Karpas-422 (cell line): ENCODE results near the gene TBATA. TPM values are rescaled to one million over a fixed set of nuclear protein-coding genes. Genes with fewer than 3 reads are reported as not detected.

Experiments
- DNase-seq: peaks from one replicate; pipeline ENCODE4 v3.0.0-alpha.2; 2015
- H2AFZ ChIP-seq: fragments of 200-600 bp; sonication (generic); 2 replicates; pipeline ENCODE4 v1.6.1; 2014; ENCODE audit warnings: antibody characterized with exemption, low read length, mixed read lengths
- H3K27ac ChIP-seq: fragments of 200-600 bp; sonication (generic); 2 replicates; pipeline ENCODE4 v1.5.1; 2014; ENCODE audit warnings: mild to moderate bottlenecking, low read length, moderate library complexity
- H3K27me3 ChIP-seq: fragments of 200-600 bp; sonication (generic); 2 replicates; pipeline ENCODE4 v1.6.1; 2014; ENCODE audit warnings: low read length, mixed read lengths
- H3K36me3 ChIP-seq: fragments of 200-600 bp; sonication (generic); 2 replicates; pipeline ENCODE4 v1.6.1; 2014; ENCODE audit warnings: low read length, mixed read lengths; ENCODE audit not compliant: insufficient read depth
- H3K4me1 ChIP-seq: fragments of 200-600 bp; sonication (generic); 2 replicates; pipeline ENCODE4 v1.6.1; 2014; ENCODE audit warnings: mild to moderate bottlenecking, low read length, mixed read lengths
- H3K4me2 ChIP-seq: fragments of 200-600 bp; sonication (generic); 2 replicates; pipeline ENCODE4 v1.6.1; 2014; ENCODE audit warnings: low read length, low read depth, mild to moderate bottlenecking; ENCODE audit not compliant: poor library complexity, severe bottlenecking
- H3K4me3 ChIP-seq: fragments of 200-600 bp; sonication (generic); 2 replicates; pipeline ENCODE4 v1.5.1; 2014; ENCODE audit warnings: mild to moderate bottlenecking, antibody characterized with exemption, low read length, mixed read lengths
- H3K79me2 ChIP-seq: fragments of 200-600 bp; sonication (generic); 2 replicates; pipeline ENCODE4 v1.6.1; 2014; ENCODE audit warnings: mild to moderate bottlenecking, low read length, mixed read lengths
- H3K9ac ChIP-seq: fragments of 200-600 bp; sonication (generic); 2 replicates; pipeline ENCODE4 v1.6.0; 2014; ENCODE audit warnings: low read length
- H3K9me2 ChIP-seq: fragments of 200-600 bp; sonication (generic), shearing (Covaris generic); replicated peaks from 2 replicates; pipeline ENCODE4 v1.6.0; 2014; ENCODE audit warnings: mild to moderate bottlenecking, low read length, moderate library complexity; ENCODE audit not compliant: insufficient read depth
- H3K9me3 ChIP-seq: fragments of 300-700, 200-600 bp; sonication (generic); 2 replicates; pipeline ENCODE4 v1.6.1; 2014; ENCODE audit warnings: low read length, mixed read lengths
- H4K20me1 ChIP-seq: fragments of 200-600 bp; sonication (generic); 2 replicates; pipeline ENCODE4 v1.6.1; 2014; ENCODE audit warnings: mild to moderate bottlenecking, antibody characterized with exemption, low read length, low read depth; ENCODE audit not compliant: insufficient read depth
- total RNA-seq: library from RNA; depleted of rRNA; stranded (reverse); fragments of >200 nt; shearing (Covaris generic); gene quantifications from 2 replicates; pipeline ENCODE4 v1.2.3, GENCODE V29; 2014; ENCODE audit warnings: low replicate concordance

The TBATA gene
- total RNA-seq, 1 experiment from 2014 or later: not detected

GRCh38 chr10:70812814-70813213 lies 27.6 kb upstream of the TBATA start:
- H3K9me2 ChIP-seq: no peaks in the 10 kb centered on the region
- H3K27me3 ChIP-seq: no peaks in the 10 kb centered on the region
- DNase-seq: no peak
- H3K27ac ChIP-seq: no peak overlapping the region
- no peak overlapping the region for H3K4me2 ChIP-seq
- no peaks in the 10 kb centered on the region for H3K36me3 ChIP-seq
- H3K9ac ChIP-seq: no peak overlapping the region
- H2AFZ ChIP-seq: no peak overlapping the region
- no peaks in the 10 kb centered on the region for H4K20me1 ChIP-seq
- peaks cover 11% of the 10 kb centered on the region for H3K4me1 ChIP-seq
- H3K79me2 ChIP-seq: peaks cover 16% of the 10 kb centered on the region
- H3K9me3 ChIP-seq: no peaks in the 10 kb centered on the region
- no peak overlapping the region for H3K4me3 ChIP-seq

DNA sequence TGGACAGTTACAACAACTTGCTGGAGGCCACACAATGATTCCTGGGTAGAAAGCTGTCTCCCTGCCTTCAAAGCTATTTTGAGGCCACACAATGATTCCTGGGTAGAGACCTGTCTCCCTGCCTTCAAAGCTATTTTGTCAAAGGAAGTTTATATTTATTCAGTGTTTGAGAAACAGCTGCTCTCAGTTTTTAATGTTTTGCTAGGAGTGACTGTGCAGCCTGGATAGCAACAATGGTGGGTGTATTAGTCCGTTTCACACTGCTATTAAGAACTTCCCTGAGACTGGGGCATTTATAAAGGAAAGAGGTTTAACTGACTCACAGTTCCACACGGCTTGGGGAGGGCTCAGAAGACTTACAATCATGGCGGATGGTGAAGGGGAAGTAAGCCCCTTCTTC lies 26.7 kb upstream of the TBATA start:
- Histone ChIP-seq H3K27ac (no peak overlapping the region), H2AFZ (no peak overlapping the region), H3K36me3 (no peaks in the 10 kb centered on the region), H3K9me3 (no peaks in the 10 kb centered on the region), H4K20me1 (no peaks in the 10 kb centered on the region), H3K9ac (no peak overlapping the region), H3K4me2 (no peak overlapping the region), H3K4me3 (no peak overlapping the region), H3K4me1 (peaks cover 8% of the 10 kb centered on the region), H3K9me2 (no peaks in the 10 kb centered on the region), H3K27me3 (no peaks in the 10 kb centered on the region), H3K79me2 (peaks cover 7% of the 10 kb centered on the region)
- DNase-seq: no peak

- Histone ChIP-seq H3K9ac (no peak overlapping the region), H3K36me3 (no peaks in the 10 kb centered on the region), H3K9me3 (no peaks in the 10 kb centered on the region), H2AFZ (no peak overlapping the region), H3K27me3 (0 out of 2 replicates have a peak, but pooled peaks cover 2% of the 10 kb centered on the region), H3K79me2 (no peaks in the 10 kb centered on the region), H3K9me2 (no peaks in the 10 kb centered on the region), H3K27ac (no peak overlapping the region), H3K4me3 (no peak overlapping the region), H4K20me1 (no peaks in the 10 kb centered on the region), H3K4me1 (peaks cover 5% of the 10 kb centered on the region), H3K4me2 (no peak overlapping the region)
- DNase-seq: no peak
Observed at GRCh38 chr10:70810967-70811366, 25.8 kb upstream of the TBATA start.

GRCh38 chr10:70809726-70810125 lies 24.5 kb upstream of the TBATA start:
- Histone ChIP-seq H2AFZ (no peak overlapping the region), H3K27me3 (0 out of 2 replicates have a peak, but pooled peaks cover 2% of the 10 kb centered on the region), H3K4me1 (no peaks in the 10 kb centered on the region), H3K4me2 (no peak overlapping the region), H3K9me2 (no peaks in the 10 kb centered on the region), H3K27ac (no peak overlapping the region), H3K9ac (no peak overlapping the region), H3K79me2 (no peaks in the 10 kb centered on the region), H3K4me3 (no peak overlapping the region), H4K20me1 (no peaks in the 10 kb centered on the region), H3K36me3 (no peaks in the 10 kb centered on the region), H3K9me3 (no peaks in the 10 kb centered on the region)
- no peak for DNase-seq

GRCh38 chr10:70809011-70809611 lies 23.9 kb upstream of the TBATA start:
- no peak overlapping the region for H3K4me3 ChIP-seq
- no peaks in the 10 kb centered on the region for H3K4me1 ChIP-seq
- 0 out of 2 replicates have a peak, but pooled peaks cover 2% of the 10 kb centered on the region for H3K27me3 ChIP-seq
- H3K36me3 ChIP-seq: no peaks in the 10 kb centered on the region
- H3K9ac ChIP-seq: no peak overlapping the region
- DNase-seq: no peak
- no peak overlapping the region for H2AFZ ChIP-seq
- no peaks in the 10 kb centered on the region for H3K79me2 ChIP-seq
- no peak overlapping the region for H3K4me2 ChIP-seq
- no peak overlapping the region for H3K27ac ChIP-seq
- H3K9me3 ChIP-seq: no peaks in the 10 kb centered on the region
- H3K9me2 ChIP-seq: no peaks in the 10 kb centered on the region
- no peaks in the 10 kb centered on the region for H4K20me1 ChIP-seq

DNA sequence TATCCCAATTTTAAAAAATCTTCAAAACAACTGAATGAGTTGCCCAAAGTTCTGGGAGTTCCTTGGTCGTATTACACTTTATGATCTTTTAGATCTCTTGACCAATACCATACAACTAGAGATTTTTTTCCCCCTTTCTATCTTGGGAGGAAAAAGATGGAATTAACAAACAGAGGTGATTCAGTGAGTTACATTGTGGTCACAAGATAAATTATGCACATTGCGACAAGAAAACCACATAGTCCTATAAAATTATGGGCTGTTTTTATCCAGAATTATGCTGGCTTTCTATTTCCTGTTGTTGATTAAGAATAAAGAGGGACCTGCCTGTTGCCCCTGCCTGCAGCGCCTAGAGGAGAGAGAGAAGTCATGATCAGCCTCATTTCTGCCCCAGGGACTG lies 22.4 kb upstream of the TBATA start:
- Histone ChIP-seq H3K79me2 (no peaks in the 10 kb centered on the region), H3K4me2 (no peak overlapping the region), H2AFZ (no peak overlapping the region), H3K27me3 (0 out of 2 replicates have a peak, but pooled peaks cover 2% of the 10 kb centered on the region), H3K27ac (no peak overlapping the region), H3K36me3 (no peaks in the 10 kb centered on the region), H3K4me3 (no peak overlapping the region), H3K4me1 (no peaks in the 10 kb centered on the region), H3K9me3 (no peaks in the 10 kb centered on the region), H3K9ac (no peak overlapping the region), H4K20me1 (no peaks in the 10 kb centered on the region), H3K9me2 (no peaks in the 10 kb centered on the region)
- DNase-seq: no peak

GRCh38 chr10:70806841-70807240 lies 21.7 kb upstream of the TBATA start:
- Histone ChIP-seq H3K9me2 (no peaks in the 10 kb centered on the region), H3K4me1 (no peaks in the 10 kb centered on the region), H4K20me1 (no peaks in the 10 kb centered on the region), H3K27me3 (0 out of 2 replicates have a peak, but pooled peaks cover 2% of the 10 kb centered on the region), H2AFZ (no peak overlapping the region), H3K27ac (no peak overlapping the region), H3K9me3 (no peaks in the 10 kb centered on the region), H3K36me3 (no peaks in the 10 kb centered on the region), H3K4me3 (no peak overlapping the region), H3K4me2 (no peak overlapping the region), H3K9ac (no peak overlapping the region), H3K79me2 (no peaks in the 10 kb centered on the region)
- no peak for DNase-seq

- Histone ChIP-seq H3K79me2 (no peaks in the 10 kb centered on the region), H2AFZ (no peak overlapping the region), H3K4me3 (no peak overlapping the region), H3K4me1 (no peaks in the 10 kb centered on the region), H3K4me2 (no peak overlapping the region), H3K9ac (no peak overlapping the region), H3K27ac (no peak overlapping the region), H3K9me3 (no peaks in the 10 kb centered on the region), H3K36me3 (no peaks in the 10 kb centered on the region), H4K20me1 (no peaks in the 10 kb centered on the region), H3K27me3 (0 out of 2 replicates have a peak, but pooled peaks cover 2% of the 10 kb centered on the region), H3K9me2 (no peaks in the 10 kb centered on the region)
- DNase-seq: no peak
Observed at GRCh38 chr10:70805619-70806215, 20.5 kb upstream of the TBATA start.
